ENCODE measurements around the gene ZBTB7A.

GRCh38 chr19:4044990-4045465, 21.7 kb downstream of the ZBTB7A start:
- TF ChIP-seq CTCF (conservative IDR thresholded peaks at IDR 0.05; ENCODE audit: low read depth, low read length) (no peak), USF2 (IDR thresholded peaks at IDR 0.05; ENCODE audit: low read depth, low read length) (no peak), POLR2A (IDR thresholded peaks at IDR 0.05; ENCODE audit: low read depth, low read length) (no peak), SMC3 (IDR thresholded peaks at IDR 0.05; ENCODE audit: low read depth, low read length) (no peak), MAZ (IDR thresholded peaks at IDR 0.05; ENCODE audit: borderline replicate concordance, low read depth, low read length) (no peak), CEBPB (IDR thresholded peaks at IDR 0.05; ENCODE audit: low read depth, low read length) (no peak), RCOR1 (IDR thresholded peaks at IDR 0.05; ENCODE audit: insufficient replicate concordance, low read length) (no peak)
